GM18505 (cell line): ENCODE measurements around the gene AEBP1.

Experiments used
- ATAC-seq: cut with Tn5 transposase; IDR thresholded peaks from one replicate; pipeline ENCODE4 v1.9.1; 2021; ENCODE audit not compliant: unreplicated experiment
- POLR2A ChIP-seq: IDR thresholded peaks from 4 replicates; pipeline ENCODE4 v1.6.1; 2011; ENCODE audit warnings: borderline replicate concordance; ENCODE audit not compliant: insufficient read depth, insufficient read length; ENCODE audit errors: extremely low read depth

AEBP1 gene

GRCh38 chr7:44152971-44153947 lies 49.1 kb downstream of the AEBP1 start:
- no peak for TF ChIP-seq POLR2A

GRCh38 chr7:44153948-44154335 lies 49.8 kb downstream of the AEBP1 start:
- ATAC-seq = no peak
- TF ChIP-seq POLR2A = no peak

More at GRCh38 chr7:44152971-44153947, 49.1 kb downstream of the AEBP1 start:
- no peak for ATAC-seq

- no peak for ATAC-seq
- TF ChIP-seq POLR2A = no peak
Observed at GRCh38 chr7:44154703-44155102, 50.6 kb downstream of the AEBP1 start.

GRCh38 chr7:44155191-44156185 lies 51.3 kb downstream of the AEBP1 start:
- ATAC-seq = no peak

GRCh38 chr7:44156453-44157010 lies 52.4 kb downstream of the AEBP1 start:
- no peak for ATAC-seq
- TF ChIP-seq POLR2A = no peak

More at GRCh38 chr7:44155191-44156185, 51.3 kb downstream of the AEBP1 start:
- no peak for TF ChIP-seq POLR2A

GRCh38 chr7:44157116-44158080 lies 53.3 kb downstream of the AEBP1 start:
- no peak for ATAC-seq
- no peak for TF ChIP-seq POLR2A

GRCh38 chr7:44158096-44158872 lies 54.1 kb downstream of the AEBP1 start:
- no peak for TF ChIP-seq POLR2A
- ATAC-seq = no peak

GRCh38 chr7:44158873-44159631 lies 54.9 kb downstream of the AEBP1 start:
- no peak for ATAC-seq
- no peak for TF ChIP-seq POLR2A

- ATAC-seq = no peak
- no peak for TF ChIP-seq POLR2A
Observed at GRCh38 chr7:44159824-44160630, 55.9 kb downstream of the AEBP1 start.

- no peak for TF ChIP-seq POLR2A
- ATAC-seq = no peak
Observed at GRCh38 chr7:44161371-44161770, 57.2 kb downstream of the AEBP1 start.
